OCI-LY1 (cell line): ENCODE data around the gene PTPN13.

Source experiments
- H2AFZ ChIP-seq: fragments of 200-600 bp; sonication (generic), shearing (Covaris generic); 2 replicates; pipeline ENCODE4 v1.6.0; 2014; ENCODE audit warnings: antibody characterized with exemption, mild to moderate bottlenecking, low read length
- H3F3A ChIP-seq: fragments of 200-600 bp; sonication (generic), shearing (Covaris generic); 2 replicates; pipeline ENCODE4 v1.6.0; 2014; ENCODE audit warnings: mild to moderate bottlenecking, antibody characterized with exemption, low read length, moderate library complexity; ENCODE audit not compliant: insufficient read depth
- H3K27ac ChIP-seq: fragments of 200-600 bp; sonication (generic); 2 replicates; pipeline ENCODE4 v1.5.1; 2014; ENCODE audit warnings: low read length, mixed run types, mild to moderate bottlenecking, low read depth; ENCODE audit not compliant: poor library complexity, severe bottlenecking
- H3K27me3 ChIP-seq: fragments of 200-600 bp; sonication (generic); 2 replicates; pipeline ENCODE4 v1.6.0; 2014; ENCODE audit warnings: antibody characterized with exemption, mild to moderate bottlenecking, low read length, moderate library complexity; ENCODE audit not compliant: insufficient read depth
- H3K36me3 ChIP-seq: fragments of 200-600 bp; sonication (generic); 2 replicates; pipeline ENCODE4 v1.6.1; 2014; ENCODE audit warnings: mild to moderate bottlenecking, antibody characterized with exemption, low read length, moderate library complexity, mixed read lengths; ENCODE audit not compliant: insufficient read depth
- H3K4me1 ChIP-seq: fragments of 200-600 bp; sonication (generic); 2 replicates; pipeline ENCODE4 v1.5.1; 2014; ENCODE audit warnings: mild to moderate bottlenecking, low read length, moderate library complexity; ENCODE audit not compliant: insufficient read depth, severe bottlenecking
- H3K4me2 ChIP-seq: fragments of 200-600 bp; sonication (generic), shearing (Covaris generic); 2 replicates; pipeline ENCODE4 v1.6.1; 2014; ENCODE audit warnings: low read length
- H3K4me3 ChIP-seq: fragments of 200-600 bp; sonication (generic); 2 replicates; pipeline ENCODE4 v1.5.1; 2014; ENCODE audit warnings: low read length, low read depth, mild to moderate bottlenecking, mixed read lengths; ENCODE audit not compliant: poor library complexity, severe bottlenecking
- H3K79me2 ChIP-seq: fragments of 200-600 bp; shearing (Covaris generic); 2 replicates; pipeline ENCODE4 v1.6.1; 2016; ENCODE audit warnings: mixed run types, low read length, mixed read lengths; ENCODE audit not compliant: insufficient read depth
- H3K9ac ChIP-seq: fragments of 200-600 bp; sonication (generic), shearing (Covaris generic); 2 replicates; pipeline ENCODE4 v1.6.1; 2014; ENCODE audit warnings: mild to moderate bottlenecking, low read length, mixed read lengths
- H3K9me2 ChIP-seq: fragments of 200-600 bp; sonication (generic), shearing (Covaris generic); 2 replicates; pipeline ENCODE4 v1.6.1; 2014; ENCODE audit warnings: low read depth, mild to moderate bottlenecking, low read length, mixed read lengths
- H3K9me3 ChIP-seq: fragments of 200-600 bp; shearing (Covaris generic); 2 replicates; pipeline ENCODE4 v1.6.1; 2014; ENCODE audit warnings: low read length, mixed read lengths
- H4K20me1 ChIP-seq: fragments of 200-600 bp; sonication (generic), shearing (Covaris generic); 2 replicates; pipeline ENCODE4 v1.6.0; 2016; ENCODE audit warnings: mild to moderate bottlenecking, low read length; ENCODE audit not compliant: insufficient read depth
- CTCF ChIP-seq: fragments of 200-600 bp; sonication (generic), shearing (Covaris generic); IDR thresholded peaks from 2 replicates; pipeline ENCODE4 v1.5.1; 2017; ENCODE audit warnings: mild to moderate bottlenecking, antibody characterized with exemption, low read length, moderate library complexity, mixed read lengths
- EZH2 ChIP-seq: fragments of 200-600 bp; sonication (generic), shearing (Covaris generic); IDR thresholded peaks from 2 replicates; pipeline ENCODE4 v1.8.0; 2017; ENCODE audit warnings: borderline replicate concordance, mixed run types, mild to moderate bottlenecking, antibody characterized with exemption, low read length, moderate library complexity, mixed read lengths

The PTPN13 gene

GRCh38 chr4:86749121-86749520, 155.0 kb downstream of the PTPN13 start:
- H4K20me1 ChIP-seq = no peaks in the 10 kb centered on the region
- H3F3A ChIP-seq = no peaks in the 10 kb centered on the region
- H2AFZ ChIP-seq = no peak overlapping the region
- H3K4me2 ChIP-seq = no peak overlapping the region
- no peaks in the 10 kb centered on the region for H3K9me2 ChIP-seq
- no peaks in the 10 kb centered on the region for H3K4me1 ChIP-seq
- no peaks in the 10 kb centered on the region for H3K27me3 ChIP-seq
- H3K4me3 ChIP-seq = no peak overlapping the region
- H3K79me2 ChIP-seq = no peaks in the 10 kb centered on the region
- TF ChIP-seq CTCF (no peak), EZH2 (no peak)
- H3K9ac ChIP-seq = no peak overlapping the region
- no peak overlapping the region for H3K27ac ChIP-seq
- H3K9me3 ChIP-seq = no peaks in the 10 kb centered on the region
- no peaks in the 10 kb centered on the region for H3K36me3 ChIP-seq

- Histone ChIP-seq H2AFZ (no peak overlapping the region), H3K9ac (no peak overlapping the region), H3K27me3 (no peaks in the 10 kb centered on the region), H4K20me1 (no peaks in the 10 kb centered on the region), H3K4me1 (no peaks in the 10 kb centered on the region), H3K4me2 (no peak overlapping the region), H3F3A (no peaks in the 10 kb centered on the region), H3K9me2 (no peaks in the 10 kb centered on the region), H3K4me3 (no peak overlapping the region), H3K36me3 (no peaks in the 10 kb centered on the region), H3K27ac (no peak overlapping the region), H3K9me3 (no peaks in the 10 kb centered on the region), H3K79me2 (no peaks in the 10 kb centered on the region)
- no peak for TF ChIP-seq EZH2
- TF ChIP-seq CTCF = no peak
Observed at GRCh38 chr4:86755388-86755787, 161.3 kb downstream of the PTPN13 start.

DNA sequence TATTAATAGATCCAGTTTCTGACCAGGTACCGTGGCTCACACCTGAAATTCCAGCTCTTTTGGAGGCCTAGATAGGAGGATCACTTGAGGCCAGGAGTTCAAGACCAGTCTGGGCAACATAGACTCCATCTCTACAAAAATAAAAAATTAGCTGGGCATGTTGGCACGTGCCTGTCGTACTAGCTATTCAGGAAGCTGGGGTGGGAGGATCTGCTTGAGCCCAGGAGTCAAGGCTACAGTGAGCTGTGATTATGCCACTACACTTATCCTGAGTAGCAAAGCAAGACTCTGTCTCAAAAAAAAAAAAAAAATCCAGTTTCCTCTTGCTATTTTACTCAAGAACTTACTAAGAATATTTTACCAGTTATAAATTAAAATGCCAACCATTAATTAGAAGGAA, 163.4 kb downstream of the PTPN13 start:
- Histone ChIP-seq H3F3A (no peaks in the 10 kb centered on the region), H4K20me1 (no peaks in the 10 kb centered on the region), H3K4me2 (no peak overlapping the region), H3K4me1 (no peaks in the 10 kb centered on the region), H3K9me3 (no peaks in the 10 kb centered on the region), H3K4me3 (no peak overlapping the region), H3K27me3 (no peaks in the 10 kb centered on the region), H3K79me2 (no peaks in the 10 kb centered on the region), H3K9me2 (no peaks in the 10 kb centered on the region), H3K9ac (no peak overlapping the region), H2AFZ (no peak overlapping the region), H3K36me3 (no peaks in the 10 kb centered on the region), H3K27ac (no peak overlapping the region)
- TF ChIP-seq EZH2 = no peak
- no peak for TF ChIP-seq CTCF
